WERI-Rb-1 (cell line): ENCODE results near the gene NPS.

Experiments used
- DNase-seq: peaks from one replicate; pipeline ENCODE4 v3.0.0-alpha.2; 2020
- H3K27ac ChIP-seq: fragments of 250-450 bp; sonication (Bioruptor Pico); 2 replicates; pipeline ENCODE4 v1.5.1; 2020; ENCODE audit warnings: mild to moderate bottlenecking, moderate library complexity
- H3K27me3 ChIP-seq: fragments of 250-450 bp; sonication (Bioruptor Pico); 2 replicates; pipeline ENCODE4 v1.5.1; 2021; ENCODE audit warnings: mild to moderate bottlenecking, low read depth, moderate library complexity; ENCODE audit not compliant: insufficient read depth, severe bottlenecking
- H3K36me3 ChIP-seq: fragments of 250-450 bp; sonication (Bioruptor Pico); 2 replicates; pipeline ENCODE4 v1.5.1; 2020; ENCODE audit warnings: mild to moderate bottlenecking, moderate library complexity
- H3K4me3 ChIP-seq: 2 replicates; pipeline ENCODE4 v1.5.1; 2011; ENCODE audit warnings: low read depth, mild to moderate bottlenecking, control low read depth, low read length
- H3K9me3 ChIP-seq: fragments of 250-450 bp; sonication (Bioruptor Pico); 2 replicates; pipeline ENCODE4 v1.5.1; 2021; ENCODE audit warnings: mild to moderate bottlenecking, moderate library complexity; ENCODE audit not compliant: severe bottlenecking
- TF ChIP-seq, protein P1 (sequence below): IDR thresholded peaks from 2 replicates; pipeline ENCODE4 v1.5.1; 2011; ENCODE audit warnings: low read depth, mild to moderate bottlenecking, control low read depth, inconsistent platforms, low read length

NPS gene, protein sequence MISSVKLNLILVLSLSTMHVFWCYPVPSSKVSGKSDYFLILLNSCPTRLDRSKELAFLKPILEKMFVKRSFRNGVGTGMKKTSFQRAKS

GRCh38 chr10:127549009-127549408 is at the start of gene NPS:
NPS (plus strand) TSS chr10:127549309; CDS start chr10:127549369, 60 bp downstream.
- no peak within 1 kb of the TSS for H3K4me3 ChIP-seq
- H3K27ac ChIP-seq = no peak within 1 kb of the TSS
- H3K9me3 ChIP-seq = no peaks in the 10 kb centered on the region
- no peak for DNase-seq
- H3K36me3 ChIP-seq = no peaks in the 10 kb centered on the region
- H3K27me3 ChIP-seq = no peaks in the 10 kb centered on the region
- TF ChIP-seq, protein P1, sequence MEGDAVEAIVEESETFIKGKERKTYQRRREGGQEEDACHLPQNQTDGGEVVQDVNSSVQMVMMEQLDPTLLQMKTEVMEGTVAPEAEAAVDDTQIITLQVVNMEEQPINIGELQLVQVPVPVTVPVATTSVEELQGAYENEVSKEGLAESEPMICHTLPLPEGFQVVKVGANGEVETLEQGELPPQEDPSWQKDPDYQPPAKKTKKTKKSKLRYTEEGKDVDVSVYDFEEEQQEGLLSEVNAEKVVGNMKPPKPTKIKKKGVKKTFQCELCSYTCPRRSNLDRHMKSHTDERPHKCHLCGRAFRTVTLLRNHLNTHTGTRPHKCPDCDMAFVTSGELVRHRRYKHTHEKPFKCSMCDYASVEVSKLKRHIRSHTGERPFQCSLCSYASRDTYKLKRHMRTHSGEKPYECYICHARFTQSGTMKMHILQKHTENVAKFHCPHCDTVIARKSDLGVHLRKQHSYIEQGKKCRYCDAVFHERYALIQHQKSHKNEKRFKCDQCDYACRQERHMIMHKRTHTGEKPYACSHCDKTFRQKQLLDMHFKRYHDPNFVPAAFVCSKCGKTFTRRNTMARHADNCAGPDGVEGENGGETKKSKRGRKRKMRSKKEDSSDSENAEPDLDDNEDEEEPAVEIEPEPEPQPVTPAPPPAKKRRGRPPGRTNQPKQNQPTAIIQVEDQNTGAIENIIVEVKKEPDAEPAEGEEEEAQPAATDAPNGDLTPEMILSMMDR = no peak

DNA sequence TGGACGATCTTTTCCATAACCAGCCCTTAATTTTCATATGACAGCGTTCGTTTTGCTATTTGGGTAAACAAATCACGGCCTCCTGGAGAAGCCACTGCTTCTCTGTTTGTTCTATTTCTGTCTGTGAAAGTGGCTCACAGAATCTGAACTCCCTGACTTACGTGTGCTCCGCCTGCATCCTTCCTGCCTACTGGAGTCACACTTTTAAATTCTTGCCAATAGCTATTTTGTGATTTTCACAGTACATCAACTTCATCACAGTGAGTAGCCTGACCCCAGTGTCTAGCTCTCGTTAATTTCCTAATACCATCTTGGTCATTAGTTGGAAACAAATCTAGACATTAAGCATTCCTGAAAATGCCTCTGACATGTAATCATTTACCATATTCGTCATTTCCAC is 49.0 kb upstream of the NPS start:
- no peak for DNase-seq
- H3K9me3 ChIP-seq = no peaks in the 10 kb centered on the region
- TF ChIP-seq, protein P1 = no peak
- no peak overlapping the region for H3K27ac ChIP-seq
- H3K4me3 ChIP-seq = no peak overlapping the region
- no peaks in the 10 kb centered on the region for H3K27me3 ChIP-seq
- H3K36me3 ChIP-seq = no peaks in the 10 kb centered on the region

DNA sequence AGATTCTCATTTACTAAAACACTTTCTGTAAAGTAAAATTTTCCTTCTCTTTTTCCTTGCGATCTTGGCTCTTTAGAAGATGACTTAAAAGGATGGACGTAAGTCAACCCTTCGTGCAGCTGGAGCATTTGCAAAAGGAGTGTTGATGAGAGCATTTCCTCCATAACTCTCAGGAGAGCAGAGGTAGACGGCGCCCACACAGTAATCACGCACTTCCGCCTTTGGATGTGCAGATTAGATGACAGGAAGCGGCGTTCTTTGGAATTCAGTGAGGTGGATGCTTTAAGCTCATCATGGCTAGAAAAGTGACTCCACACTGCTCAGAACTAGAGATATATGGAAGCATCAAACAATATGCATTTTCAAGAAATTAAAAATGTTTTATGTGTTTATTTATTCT is 43.0 kb upstream of the NPS start:
- TF ChIP-seq, protein P1 = no peak
- H3K36me3 ChIP-seq = no peaks in the 10 kb centered on the region
- no peak overlapping the region for H3K27ac ChIP-seq
- H3K9me3 ChIP-seq = no peaks in the 10 kb centered on the region
- H3K27me3 ChIP-seq = no peaks in the 10 kb centered on the region
- no peak overlapping the region for H3K4me3 ChIP-seq
- DNase-seq = no peak

GRCh38 chr10:127522298-127522697 is 26.8 kb upstream of the NPS start:
- Histone ChIP-seq H3K4me3 (no peak overlapping the region), H3K36me3 (no peaks in the 10 kb centered on the region), H3K27me3 (no peaks in the 10 kb centered on the region), H3K27ac (no peak overlapping the region), H3K9me3 (peaks cover 8% of the 10 kb centered on the region)
- DNase-seq = no peak
- TF ChIP-seq, protein P1 = no peak

DNA sequence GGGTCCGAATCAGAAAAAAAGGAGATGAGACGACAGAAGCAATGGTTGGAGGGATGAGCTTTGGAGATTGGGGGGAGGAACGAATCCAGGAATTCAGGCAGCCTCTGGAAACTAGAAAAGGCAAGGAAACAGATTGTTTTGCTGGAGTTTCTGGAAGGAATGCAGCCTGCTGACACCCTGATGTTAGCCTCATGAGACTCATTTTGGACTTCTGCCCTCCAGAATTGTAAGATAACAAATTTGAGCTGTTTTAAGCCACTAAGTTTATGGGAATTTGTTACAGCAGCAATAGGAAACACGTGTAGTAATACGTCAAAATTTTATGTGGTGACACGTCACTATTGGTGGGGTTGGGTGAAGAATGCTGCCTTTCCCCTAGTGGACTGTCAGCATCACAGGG is 25.6 kb upstream of the NPS start:
- TF ChIP-seq, protein P1 = no peak
- Histone ChIP-seq H3K27me3 (no peaks in the 10 kb centered on the region), H3K4me3 (no peak overlapping the region), H3K9me3 (peaks cover 8% of the 10 kb centered on the region), H3K27ac (no peak overlapping the region), H3K36me3 (no peaks in the 10 kb centered on the region)
- DNase-seq = no peak

DNA sequence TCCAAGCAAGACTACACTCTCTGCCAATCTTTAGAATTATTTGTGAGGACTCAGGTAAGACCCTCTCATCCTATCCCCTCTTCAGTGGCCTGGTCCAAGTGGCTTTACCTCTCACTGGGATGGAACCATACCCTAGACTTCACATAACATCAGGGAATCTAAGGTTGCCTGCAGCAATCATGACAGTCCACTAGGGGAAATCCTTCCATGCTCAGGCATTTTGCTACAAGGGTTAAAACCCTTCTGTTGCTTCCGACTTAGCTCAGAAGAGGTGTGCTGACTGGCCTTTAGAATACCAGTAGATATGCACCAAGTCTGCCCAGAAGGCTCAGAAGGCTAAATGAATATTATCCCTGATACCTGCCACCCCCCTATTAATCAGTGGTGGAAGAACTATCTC is 24.9 kb upstream of the NPS start:
- Histone ChIP-seq H3K36me3 (no peaks in the 10 kb centered on the region), H3K27ac (peak overlapping the region; percentile 90), H3K27me3 (no peaks in the 10 kb centered on the region), H3K4me3 (no peak overlapping the region), H3K9me3 (peaks cover 8% of the 10 kb centered on the region)
- TF ChIP-seq, protein P1 = peak; percentile 77
- DNase-seq = peak; percentile 44
